Gastrocnemius medialis (tissue), 4 donors: ENCODE data around the gene CCDC154.

Source experiments
- CTCF ChIP-seq, 5 experiments: fragments of 450-650 bp in 3 of 5; fragments of 200-600 bp in 2 of 5; sonication (generic) in 2 of 5; IDR thresholded peaks in 4 of 5; conservative IDR thresholded peaks in 1 of 5; 1 replicate in 4 of 5; 2 replicates in 1 of 5; pipeline ENCODE4 v1.5.1; 2016 to 2019; ENCODE audit warnings: antibody characterized with exemption in 5 of 5, mild to moderate bottlenecking in 3 of 5, moderate library complexity in 3 of 5
- POLR2A ChIP-seq, 2 donors: fragments of 450-650 bp; IDR thresholded peaks; one replicate each; pipeline ENCODE4 v1.6.1; 2017; ENCODE audit warnings: antibody characterized with exemption in 2 of 2, mild to moderate bottlenecking in 2 of 2, moderate library complexity in 2 of 2

- TF ChIP-seq CTCF (IDR thresholded peaks at IDR 0.05 in 4 of 5, conservative IDR thresholded peaks at IDR 0.05 in 1 of 5) (no peak), POLR2A (IDR thresholded peaks at IDR 0.05) (no peak)
Observed at GRCh38 chr16:1447965-1448364, 3.6 kb upstream of the CCDC154 start.
